GM12872 (cell line): ENCODE measurements around the gene ANKS1B.

Experiments used
- TF ChIP-seq, protein P1 (sequence below): IDR thresholded peaks from 3 replicates; pipeline ENCODE4 v1.5.1; 2011; ENCODE audit warnings: low read depth, mild to moderate bottlenecking, low read length, moderate library complexity; ENCODE audit not compliant: insufficient read depth

ANKS1B gene

DNA sequence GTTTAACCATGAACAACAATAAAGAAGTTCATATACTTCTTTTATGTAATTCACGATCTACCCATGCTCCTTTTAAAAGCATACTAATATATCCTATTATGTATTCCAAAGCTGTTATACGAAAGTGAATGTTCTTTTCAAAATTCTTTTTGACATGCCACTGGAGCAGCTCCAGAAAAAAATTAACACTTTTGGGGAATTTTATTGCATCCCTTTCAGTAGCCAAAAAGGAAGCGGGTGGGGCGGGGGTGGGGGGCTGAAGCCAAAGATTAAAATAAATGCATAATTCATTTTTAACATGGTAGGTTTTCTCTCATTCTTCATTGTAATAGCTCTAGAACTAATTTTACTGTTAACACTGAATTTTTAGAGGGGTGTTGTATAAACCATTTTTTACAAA, 123.0 kb downstream of the ANKS1B start:
- TF ChIP-seq, protein P1, sequence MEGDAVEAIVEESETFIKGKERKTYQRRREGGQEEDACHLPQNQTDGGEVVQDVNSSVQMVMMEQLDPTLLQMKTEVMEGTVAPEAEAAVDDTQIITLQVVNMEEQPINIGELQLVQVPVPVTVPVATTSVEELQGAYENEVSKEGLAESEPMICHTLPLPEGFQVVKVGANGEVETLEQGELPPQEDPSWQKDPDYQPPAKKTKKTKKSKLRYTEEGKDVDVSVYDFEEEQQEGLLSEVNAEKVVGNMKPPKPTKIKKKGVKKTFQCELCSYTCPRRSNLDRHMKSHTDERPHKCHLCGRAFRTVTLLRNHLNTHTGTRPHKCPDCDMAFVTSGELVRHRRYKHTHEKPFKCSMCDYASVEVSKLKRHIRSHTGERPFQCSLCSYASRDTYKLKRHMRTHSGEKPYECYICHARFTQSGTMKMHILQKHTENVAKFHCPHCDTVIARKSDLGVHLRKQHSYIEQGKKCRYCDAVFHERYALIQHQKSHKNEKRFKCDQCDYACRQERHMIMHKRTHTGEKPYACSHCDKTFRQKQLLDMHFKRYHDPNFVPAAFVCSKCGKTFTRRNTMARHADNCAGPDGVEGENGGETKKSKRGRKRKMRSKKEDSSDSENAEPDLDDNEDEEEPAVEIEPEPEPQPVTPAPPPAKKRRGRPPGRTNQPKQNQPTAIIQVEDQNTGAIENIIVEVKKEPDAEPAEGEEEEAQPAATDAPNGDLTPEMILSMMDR: no peak

DNA sequence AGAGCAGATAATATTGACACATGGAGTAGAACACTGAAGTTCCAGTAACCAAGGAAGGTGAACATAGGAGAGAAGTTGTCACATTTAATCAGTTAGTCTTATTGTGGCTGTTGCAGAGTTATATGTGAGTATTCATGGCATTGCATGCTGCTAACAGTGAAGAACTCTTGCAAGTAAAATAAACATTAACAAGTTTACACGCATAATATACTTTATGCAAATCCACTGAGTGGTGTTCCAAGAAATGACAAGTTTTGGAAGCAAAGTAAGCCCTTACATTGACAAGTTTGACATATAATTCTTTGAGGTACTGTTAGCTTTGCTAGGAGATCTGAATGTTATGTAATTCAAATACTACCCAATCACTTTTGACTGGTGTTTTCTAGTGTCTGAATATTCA, 125.6 kb downstream of the ANKS1B start:
- TF ChIP-seq, protein P1: no peak

- TF ChIP-seq, protein P1: no peak
These were observed 132.1 kb downstream of the ANKS1B start for GRCh38 chr12:99852666-99853065.

DNA sequence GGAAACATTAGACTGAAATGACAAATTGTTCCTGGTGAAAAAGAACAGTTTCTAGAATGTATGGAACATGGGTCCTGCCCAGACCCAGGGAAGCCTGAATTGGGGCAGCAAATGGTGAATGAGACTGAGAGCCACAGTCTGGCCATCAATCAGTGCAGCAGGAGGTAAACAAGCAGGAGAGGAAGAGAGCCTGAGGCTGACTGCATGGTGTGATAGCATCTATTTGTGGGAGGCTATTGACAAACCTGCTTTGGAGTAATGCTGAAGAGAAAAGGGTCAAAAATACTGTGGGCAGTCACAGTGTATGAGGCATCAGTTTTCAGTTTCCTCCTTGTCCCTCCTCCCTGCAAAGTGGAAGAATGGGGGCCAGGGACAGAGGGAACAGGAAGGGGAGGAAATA, 136.8 kb downstream of the ANKS1B start:
- TF ChIP-seq, protein P1: no peak

DNA sequence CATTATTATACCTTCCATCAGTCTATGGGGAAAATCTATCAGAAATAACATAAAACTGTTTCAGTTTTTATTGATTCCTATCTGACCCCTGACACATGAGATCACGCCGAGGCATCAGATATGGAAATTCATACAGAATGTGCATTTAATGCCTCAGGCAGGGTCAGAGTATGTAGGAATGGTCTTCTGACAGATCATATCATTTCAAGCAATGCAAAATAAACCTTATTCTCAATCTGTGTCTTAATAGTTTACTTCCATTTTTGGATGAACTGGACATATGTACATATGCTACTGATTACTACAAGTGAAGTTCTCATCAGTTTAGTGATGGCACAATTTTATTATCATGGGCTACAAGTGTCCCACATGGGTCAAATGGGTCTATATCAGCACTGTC, 150.0 kb downstream of the ANKS1B start:
- TF ChIP-seq, protein P1: no peak

DNA sequence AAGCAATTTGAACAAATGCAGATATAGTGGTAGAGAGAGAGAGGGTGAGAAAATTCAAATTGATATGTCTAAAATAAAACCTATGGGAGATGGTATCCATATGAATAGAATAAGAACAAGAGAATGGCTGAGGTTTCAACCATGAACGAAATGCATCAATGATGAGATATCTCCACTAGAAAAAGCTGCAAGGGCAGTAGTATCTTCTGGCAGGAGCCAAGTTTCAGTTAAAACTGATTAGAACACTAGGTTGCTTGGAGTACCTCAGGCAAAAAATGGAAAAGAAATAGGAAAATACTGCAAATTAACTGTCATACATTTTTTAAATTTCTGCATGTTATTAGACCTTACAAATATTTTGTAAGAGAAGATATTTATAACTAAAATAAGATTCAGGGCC, 151.3 kb downstream of the ANKS1B start:
- TF ChIP-seq, protein P1: no peak

- TF ChIP-seq, protein P1: no peak
These were observed 159.7 kb downstream of the ANKS1B start for GRCh38 chr12:99824900-99825542.
